K562 (cell line): ENCODE data around the gene PRTFDC1. TPM values are rescaled to one million over a fixed set of nuclear protein-coding genes. Genes with fewer than 3 reads are reported as not detected.

Source experiments
- ATAC-seq: fragments of 200-7000 bp; cut with Tn5 transposase; 3 replicates; pipeline ENCODE4 v1.9.1; 2020; ENCODE audit warnings: moderate library complexity
- BruUV-seq: library from RNA; stranded (reverse); fragments of 400-500 nt; replicated peaks from 2 replicates; lab custom pipeline; 2021; lab: Mats Ljungman, UMichigan
- CTCF ChIA-PET: fragments of 300-600 bp; formaldehyde crosslinking; extraction: SDS; loops from one replicate; lab custom pipeline; 2021; ENCODE audit warnings: low intra/inter-chr PET ratio; lab: Yijun Ruan, JAX
- POLR2A ChIA-PET: fragments of 300-600, 350-650 bp; sonication (Branson Sonifier 250); formaldehyde crosslinking; extraction: SDS; loops from one replicate; lab custom pipeline; 2021; ENCODE audit warnings: antibody characterized with exemption, inconsistent platforms; lab: Yijun Ruan, JAX
- DNase-seq, 4 experiments: peaks; one replicate each; pipeline versions ENCODE4 v3.0.0 to v3.0.0-alpha.2; 2011 to 2018; ENCODE audit warnings: low spot score in 3 of 4, mixed read lengths in 3 of 4; ENCODE audit errors: extremely low read depth in 1 of 4
- FAIRE-seq: peaks from 2 replicates; lab custom pipeline; 2011; peaks lifted over from hg19 to GRCh38; lab: Jason Lieb, UNC
- H2AFZ ChIP-seq: 2 replicates; pipeline ENCODE4 v1.6.0; 2011; ENCODE audit warnings: low read depth, low read length, control low read depth, inconsistent platforms
- H3K27ac ChIP-seq: fragments of 200-600 bp; 3 replicates; pipeline ENCODE4 v1.8.0; 2011; ENCODE audit warnings: low read depth, mild to moderate bottlenecking, control low read depth, inconsistent platforms, low read length, moderate library complexity, mixed read lengths; ENCODE audit errors: extremely low read depth
- H3K27me3 ChIP-seq, 2 experiments: fragments of 300-600 bp in 1 of 2; 2 replicates in 1 of 2; 3 replicates in 1 of 2; pipeline versions ENCODE4 v1.6.0 to v1.8.0; 2011; ENCODE audit warnings: inconsistent platforms in 2 of 2, low read length in 2 of 2, mild to moderate bottlenecking in 1 of 2, mixed read lengths in 1 of 2, moderate library complexity in 1 of 2; ENCODE audit not compliant: control insufficient read depth in 2 of 2, insufficient read depth in 2 of 2
- H3K36me3 ChIP-seq: fragments of 300-600 bp; 3 replicates; pipeline ENCODE4 v1.8.0; 2011; ENCODE audit warnings: mild to moderate bottlenecking, low read length, inconsistent platforms; ENCODE audit not compliant: control insufficient read depth, insufficient read depth
- H3K4me1 ChIP-seq, 2 experiments: fragments of 200-600 bp in 1 of 2; replicated peaks in 1 of 2; 2 replicates in 1 of 2; 3 replicates in 1 of 2; pipeline versions ENCODE4 v1.5.1 to v1.8.0; 2011; ENCODE audit warnings: inconsistent platforms in 2 of 2, low read length in 2 of 2, mild to moderate bottlenecking in 1 of 2, mixed read lengths in 1 of 2, moderate library complexity in 1 of 2; ENCODE audit not compliant: control insufficient read depth in 2 of 2, insufficient read depth in 2 of 2
- H3K4me2 ChIP-seq: 2 replicates; pipeline ENCODE4 v1.6.1; 2011; ENCODE audit warnings: low read length, control low read depth, inconsistent platforms, mixed read lengths; ENCODE audit not compliant: insufficient read depth
- H3K4me3 ChIP-seq: fragments of 200-600 bp; sonication (generic), shearing (Covaris generic); 2 replicates; pipeline ENCODE4 v1.5.1; 2016; ENCODE audit warnings: control low read depth, inconsistent platforms
- H3K79me2 ChIP-seq: fragments of 200-600 bp; 3 replicates; pipeline ENCODE4 v1.8.0; 2011; ENCODE audit warnings: low read length, inconsistent platforms; ENCODE audit not compliant: control insufficient read depth, insufficient read depth
- H3K9ac ChIP-seq, 2 experiments: 2 replicates each; pipeline versions ENCODE4 v1.6.0 to v1.6.1; 2011; ENCODE audit warnings: low read depth in 2 of 2, low read length in 2 of 2, control low read depth in 1 of 2, inconsistent platforms in 1 of 2, mild to moderate bottlenecking in 1 of 2, mixed read lengths in 1 of 2; ENCODE audit not compliant: insufficient read depth in 1 of 2
- H3K9me1 ChIP-seq: one replicate; pipeline ENCODE4 v1.6.0; 2011; ENCODE audit warnings: inconsistent platforms, mild to moderate bottlenecking, low read length, moderate library complexity; ENCODE audit not compliant: control insufficient read depth, insufficient read depth
- H3K9me3 ChIP-seq: replicated peaks from 2 replicates; pipeline ENCODE4 v1.5.1; 2011; ENCODE audit warnings: low read depth, low read length, inconsistent platforms; ENCODE audit not compliant: control insufficient read depth, insufficient read depth
- H4K20me1 ChIP-seq: replicated peaks from 2 replicates; pipeline ENCODE4 v1.6.1; 2011; ENCODE audit warnings: low read length, inconsistent platforms, mixed read lengths; ENCODE audit not compliant: control insufficient read depth, insufficient read depth
- ATF3 ChIP-seq, 2 experiments: fragments of 450-650 bp in 1 of 2; sonication (generic) in 1 of 2; formaldehyde crosslinking in 1 of 2; IDR thresholded peaks in 1 of 2; conservative IDR thresholded peaks in 1 of 2; 2 replicates each; pipeline versions ENCODE4 v1.6.1 to v1.8.1; 2016 to 2023; ENCODE audit warnings: mild to moderate bottlenecking in 2 of 2, moderate library complexity in 2 of 2, inconsistent platforms in 1 of 2, missing genetic modification reagents in 1 of 2
- HSF4 ChIP-seq: fragments of 250-450 bp; sonication (Bioruptor Pico); IDR thresholded peaks from 2 replicates; pipeline ENCODE4 v2.1.2; 2022; ENCODE audit warnings: mild to moderate bottlenecking, moderate library complexity, borderline replicate concordance
- JUN ChIP-seq, 2 experiments: sonication (generic) in 1 of 2; formaldehyde crosslinking in 1 of 2; IDR thresholded peaks; 2 replicates each; pipeline versions ENCODE4 v1.6.1 to v1.8.0; 2012 to 2022; ENCODE audit warnings: borderline replicate concordance in 2 of 2, mild to moderate bottlenecking in 2 of 2, improper control_type of control experiment in 1 of 2, low read depth in 1 of 2, low read length in 1 of 2, missing genetic modification reagents in 1 of 2
- KDM1A ChIP-seq, 2 experiments: fragments of 450-650 bp; IDR thresholded peaks; 2 replicates each; pipeline ENCODE4 v1.6.1; 2016; ENCODE audit warnings: mild to moderate bottlenecking in 2 of 2
- MAFK ChIP-seq: IDR thresholded peaks from 2 replicates; pipeline ENCODE4 v1.6.1; 2011; ENCODE audit warnings: low read length, improper control_type of control experiment
- RREB1 ChIP-seq: fragments of 250-450 bp; sonication (Bioruptor Pico); IDR thresholded peaks from 2 replicates; pipeline ENCODE4 v1.4.0; 2020
- SPI1 ChIP-seq: IDR thresholded peaks from 2 replicates; pipeline ENCODE4 v1.6.1; 2011; ENCODE audit warnings: low read depth, low read length, control low read depth, borderline replicate concordance
- STAG1 ChIP-seq: sonication (generic); formaldehyde crosslinking; IDR thresholded peaks from 2 replicates; pipeline ENCODE4 v1.5.0; 2020; ENCODE audit warnings: missing genetic modification reagents, borderline replicate concordance
- ZBTB11 ChIP-seq, 3 experiments: fragments of 200-800 bp in 1 of 3; fragments of 250-450 bp in 1 of 3; fragments of 450-650 bp in 1 of 3; sonication (Bioruptor Pico) in 1 of 3; sonication (Bioruptor generic) in 1 of 3; formaldehyde crosslinking in 1 of 3; IDR thresholded peaks; 2 replicates each; pipeline versions ENCODE4 v1.6.1 to v1.8.0; 2016 to 2022; ENCODE audit warnings: mild to moderate bottlenecking in 2 of 3, missing genetic modification characterization in 2 of 3, missing compliant biosample characterization in 1 of 3, moderate library complexity in 1 of 3
- whole genome bisulfite sequencing: fragments of 100-300 bp; shearing (Covaris generic); methylation state at CpG from one replicate; pipeline ENCODE4 v1.1.6; 2016; ENCODE audit warnings: low coverage, mixed read lengths; ENCODE audit not compliant: insufficient coverage; ENCODE audit errors: missing lambda C conversion rate; 5-methylcytosine and 5-hydroxymethylcytosine counted together
- in situ Hi-C: fragments of 300-500 bp; cut with MboI; formaldehyde crosslinking; loops from 4 replicates; pipeline ENCODE4 v1.15.0; 2018; ENCODE audit warnings: inconsistent platforms, mixed read lengths
- intact Hi-C: fragments of 100-400 bp; cut with micrococcal nuclease; formaldehyde crosslinking; loops from 2 replicates; pipeline ENCODE4 v1.14.2; 2022
- polyA plus RNA-seq, 8 experiments: library from polyadenylated mRNA; depleted of rRNA in 4 of 8; stranded (reverse) in 5 of 8; unstranded in 3 of 8; fragments of >200 nt; fragmentation: Nextera tagmentation in 2 of 8; fragmentation: Illumina TruSeq in 1 of 8; extraction: Ambion mirVana in 2 of 8; extraction: Trizol in 1 of 8; gene quantifications; 2 replicates each; pipeline versions ENCODE4 v1.2.1 to v1.2.3, GENCODE V29; 2011 to 2014; ENCODE audit warnings: inconsistent platforms in 1 of 8, missing spikeins in 1 of 8
- total RNA-seq, 7 experiments: library from RNA; depleted of rRNA in 6 of 7; stranded (reverse); fragments of >200 nt in 6 of 7; fragmentation: Illumina TruSeq in 2 of 7; extraction: Trizol in 2 of 7; gene quantifications; 2 replicates each; pipeline versions ENCODE4 v1.2.1 to v1.2.3, GENCODE V29; 2011 to 2021; ENCODE audit warnings: low replicate concordance in 1 of 7
- TF ChIP-seq, protein P1 (sequence below): fragments of 250-450 bp; sonication (Bioruptor Pico); IDR thresholded peaks from 2 replicates; pipeline ENCODE4 v1.8.0; 2022; ENCODE audit warnings: moderate library complexity, mild to moderate bottlenecking, inconsistent platforms

Gene PRTFDC1
- total and polyA plus RNA-seq, 9 of the 15 experiments (the other 6 are each of a cell fraction or from before 2014, with no cell fraction given), result 7.0 to 27.6 (median 10.0) TPM

DNA sequence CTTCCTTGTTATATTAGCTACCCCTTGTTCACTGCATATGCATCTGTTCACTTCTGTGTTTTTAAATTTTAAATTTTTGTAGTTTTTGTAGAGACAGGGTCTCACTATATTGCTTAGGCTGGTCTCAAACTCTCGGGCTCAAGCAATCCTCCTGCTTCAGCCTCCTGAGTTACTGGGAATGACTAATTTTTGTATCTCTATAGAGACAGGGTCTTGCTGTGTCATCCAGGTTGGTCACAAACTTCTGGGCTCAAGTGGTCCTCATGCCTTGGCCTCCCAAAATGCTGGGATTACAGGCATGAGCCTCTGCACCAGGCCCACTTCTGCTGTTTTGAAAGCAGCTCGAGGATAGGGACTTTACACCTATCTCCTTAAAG lies 64.6 kb downstream of the PRTFDC1 start:
- intact Hi-C loops, result no loop called here
- H3K9me1 ChIP-seq, result no peaks in the 10 kb centered on the region
- no peak for DNase-seq
- H3K4me2 ChIP-seq, result no peak overlapping the region
- H3K9me3 ChIP-seq, result no peaks in the 10 kb centered on the region
- H3K79me2 ChIP-seq, result no peaks in the 10 kb centered on the region
- no peak overlapping the region for H2AFZ ChIP-seq
- no peak for FAIRE-seq
- H4K20me1 ChIP-seq, result no peaks in the 10 kb centered on the region
- ChIA-PET POLR2A (interaction anchor here (0.9 kb wide), 1 partner anchor 8 kb away, joined by 3 read pairs; no protein-coding TSS in a partner anchor), CTCF (no interaction called here)
- no peaks in the 10 kb centered on the region for H3K27me3 ChIP-seq
- in situ Hi-C loops, result no loop called here
- H3K36me3 ChIP-seq, result no peaks in the 10 kb centered on the region
- BruUV-seq, result no TSS peak
- WGBS, result 56% methylated on average over 2 of the region's 2 CpGs
- H3K4me3 ChIP-seq, result no peak overlapping the region
- H3K4me1 ChIP-seq, result no peaks in the 10 kb centered on the region
- H3K27ac ChIP-seq, result no peak overlapping the region
- H3K9ac ChIP-seq, result no peak overlapping the region
- no peak for ATAC-seq
- TF ChIP-seq JUN (IDR thresholded peaks at IDR 0.05; ENCODE audit: borderline replicate concordance, low read depth, low read length) (no peak), JUN (CRISPR knock-in tag; IDR thresholded peaks at IDR 0.05; ENCODE audit: borderline replicate concordance) (no peak), RREB1 (CRISPR knock-in tag) (no peak), HSF4 (CRISPR knock-in tag) (no peak), ATF3 (IDR thresholded peaks at IDR 0.05) (no peak), ATF3 (CRISPR knock-in tag; conservative IDR thresholded peaks at IDR 0.05) (no peak), STAG1 (no peak), ZBTB11 (CRISPR knock-in tag; IDR thresholded peaks at IDR 0.05) (no peak), SPI1 (no peak), MAFK (no peak), KDM1A (IDR thresholded peaks at IDR 0.05) (no peak)
- TF ChIP-seq, protein P1, sequence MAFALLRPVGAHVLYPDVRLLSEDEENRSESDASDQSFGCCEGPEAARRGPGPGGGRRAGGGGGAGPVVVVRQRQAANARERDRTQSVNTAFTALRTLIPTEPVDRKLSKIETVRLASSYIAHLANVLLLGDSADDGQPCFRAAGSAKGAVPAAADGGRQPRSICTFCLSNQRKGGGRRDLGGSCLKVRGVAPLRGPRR (CRISPR knock-in tag), result no peak
